Panc1 (cell line): Measurements from ENCODE around the gene ELFN1. TPM values are rescaled to one million over a fixed set of nuclear protein-coding genes. Genes with fewer than 3 reads are reported as not detected.

Experiments
- ATAC-seq: fragments of 200-7000 bp; cut with Tn5 transposase; 2 replicates; pipeline ENCODE4 v1.9.1; 2020; ENCODE audit warnings: mild to moderate bottlenecking, moderate library complexity
- BruUV-seq: library from RNA; stranded (reverse); fragments of 400-500 nt; replicated peaks from 2 replicates; lab custom pipeline; 2021; lab: Mats Ljungman, UMichigan
- CTCF ChIA-PET: fragments of 300-600 bp; sonication (Branson Sonifier 250); formaldehyde crosslinking; loops from one replicate; lab custom pipeline; 2022; ENCODE audit warnings: antibody characterized with exemption; lab: Charles Lee
- POLR2A ChIA-PET: fragments of 300-600 bp; sonication (Branson Sonifier 250); formaldehyde crosslinking; loops from one replicate; lab custom pipeline; 2022; ENCODE audit warnings: antibody characterized with exemption; lab: Charles Lee
- DNase-seq: peaks from one replicate; pipeline ENCODE4 v3.0.0-alpha.2; 2010; ENCODE audit warnings: low read depth, low spot score
- H3K27ac ChIP-seq: 2 replicates; pipeline ENCODE4 v1.5.1; 2011; ENCODE audit warnings: mild to moderate bottlenecking, low read length, inconsistent platforms
- H3K27me3 ChIP-seq: fragments of 200-500 bp; sonication (Bioruptor generic); 2 replicates; pipeline ENCODE4 v1.6.0; 2014; ENCODE audit warnings: low read length, inconsistent platforms; ENCODE audit not compliant: control insufficient read depth, insufficient read depth
- H3K36me3 ChIP-seq: fragments of 200-500 bp; sonication (Bioruptor generic); 2 replicates; pipeline ENCODE4 v1.5.1; 2014; ENCODE audit warnings: inconsistent platforms, mild to moderate bottlenecking, low read length, moderate library complexity; ENCODE audit not compliant: control insufficient read depth, insufficient read depth
- H3K4me1 ChIP-seq: 2 replicates; pipeline ENCODE4 v1.5.1; 2011; ENCODE audit warnings: inconsistent platforms, mild to moderate bottlenecking, low read length, moderate library complexity; ENCODE audit not compliant: control insufficient read depth, insufficient read depth
- H3K4me3 ChIP-seq, 2 experiments: 2 replicates each; pipeline ENCODE4 v1.5.1; 2011 to 2012; ENCODE audit warnings: low read depth in 2 of 2, low read length in 2 of 2, mild to moderate bottlenecking in 2 of 2, inconsistent platforms in 1 of 2, moderate library complexity in 1 of 2
- H3K9me3 ChIP-seq: fragments of 200-500 bp; sonication (Bioruptor generic); 2 replicates; pipeline ENCODE4 v1.5.1; 2014; ENCODE audit warnings: low read depth, mild to moderate bottlenecking, inconsistent platforms, low read length, moderate library complexity; ENCODE audit not compliant: control insufficient read depth, insufficient read depth
- CTCF ChIP-seq: fragments of 450-650 bp; IDR thresholded peaks from 2 replicates; pipeline ENCODE4 v1.5.1; 2017; ENCODE audit warnings: mild to moderate bottlenecking
- POLR2AphosphoS5 ChIP-seq: IDR thresholded peaks from 2 replicates; pipeline ENCODE4 v1.6.1; 2012; ENCODE audit warnings: mild to moderate bottlenecking, low read depth, low read length, moderate library complexity
- REST ChIP-seq, 2 experiments: IDR thresholded peaks; 2 replicates each; pipeline ENCODE4 v1.6.1; 2011 to 2012; ENCODE audit warnings: low read depth in 2 of 2, control low read depth in 1 of 2, low read length in 1 of 2, mild to moderate bottlenecking in 1 of 2, moderate library complexity in 1 of 2; ENCODE audit not compliant: insufficient read depth in 1 of 2
- SIN3A ChIP-seq: IDR thresholded peaks from 2 replicates; pipeline ENCODE4 v1.6.1; 2012; ENCODE audit warnings: low read depth, mild to moderate bottlenecking, low read length, moderate library complexity, borderline replicate concordance; ENCODE audit not compliant: insufficient read depth
- TCF7L2 ChIP-seq: IDR thresholded peaks from 2 replicates; pipeline ENCODE4 v1.6.1; 2011; ENCODE audit warnings: mild to moderate bottlenecking, low read depth, low read length, inconsistent platforms
- in situ Hi-C: cut with HindIII; loops from 2 replicates; pipeline ENCODE4 v1.10.0; 2016; ENCODE audit warnings: low sequenced_read_pairs, low pct_unique_long_range_greater_than_20kb
- intact Hi-C: fragments of 100-400 bp; cut with micrococcal nuclease; formaldehyde crosslinking; loops from one replicate; pipeline ENCODE4 v1.10.0; 2022; ENCODE audit not compliant: unreplicated experiment
- total RNA-seq: library from RNA; stranded (reverse); gene quantifications from one replicate; pipeline ENCODE4 v1.2.1, GENCODE V29; 2021; ENCODE audit not compliant: unreplicated experiment

ELFN1 gene
- total RNA-seq, 1 experiment from 2014 or later, result 39.0 TPM

GRCh38 chr7:1678081-1678543 is 8.0 kb downstream of the ELFN1 start:
- no peaks in the 10 kb centered on the region for H3K27me3 ChIP-seq
- DNase-seq (no peak), ATAC-seq (no peak)
- no peaks in the 10 kb centered on the region for H3K36me3 ChIP-seq
- TF ChIP-seq TCF7L2 (no peak), POLR2AphosphoS5 (no peak), REST (IDR thresholded peaks at IDR 0.05; ENCODE audit: insufficient read depth in 1 of 2, low read depth in 2 of 2, low read length in 1 of 2) (no peak), CTCF (no peak), SIN3A (no peak)
- in situ Hi-C loops (no loop called here), intact Hi-C loops (no loop called here)
- BruUV-seq, result no TSS peak
- POLR2A ChIA-PET, result no interaction called here
- H3K4me3 ChIP-seq, result no peak overlapping the region
- peaks cover 8% of the 10 kb centered on the region; the same call in 1 of the 2 replicates for H3K9me3 ChIP-seq
- peaks cover 6% of the 10 kb centered on the region; the same call in 1 of the 2 replicates for H3K4me1 ChIP-seq
- no peak overlapping the region for H3K27ac ChIP-seq
- CTCF ChIA-PET, result interaction anchor here (0.6 to 0.7 kb wide), 2 partner anchors 8 to 118 kb away, joined by 3 read pairs; partner anchors contain the start of gene ELFN1

- CTCF ChIA-PET, result no interaction called here
Observed at GRCh38 chr7:1678571-1679325, 8.7 kb downstream of the ELFN1 start.

More at GRCh38 chr7:1678571-1679325, 8.7 kb downstream of the ELFN1 start:
- POLR2A ChIA-PET, result no interaction called here
- H3K27ac ChIP-seq, result no peak overlapping the region
- H3K27me3 ChIP-seq, result no peaks in the 10 kb centered on the region
- intact Hi-C loops, result no loop called here
- DNase-seq (no peak), ATAC-seq (no peak)
- no peaks in the 10 kb centered on the region for H3K36me3 ChIP-seq
- in situ Hi-C loops, result no loop called here
- BruUV-seq, result no TSS peak
- H3K4me3 ChIP-seq, result no peak overlapping the region
- H3K4me1 ChIP-seq, result peaks cover 6% of the 10 kb centered on the region; the same call in 1 of the 2 replicates
- peaks cover 15% of the 10 kb centered on the region; the same call in 1 of the 2 replicates for H3K9me3 ChIP-seq
- TF ChIP-seq TCF7L2 (no peak), SIN3A (no peak), POLR2AphosphoS5 (no peak), REST (IDR thresholded peaks at IDR 0.05; ENCODE audit: insufficient read depth in 1 of 2, low read depth in 2 of 2, low read length in 1 of 2) (no peak), CTCF (no peak)
